Cardiac muscle cell (in vitro differentiated cells and primary cell): ENCODE results near the gene CLIC1. TPM values are rescaled to one million over a fixed set of nuclear protein-coding genes. Genes with fewer than 3 reads are reported as not detected.
"Not testable (repeated sequence)": the region's sequence is repeated elsewhere in the genome, so short reads cannot be mapped to it uniquely, and the experiment has no call there.

Source experiments
- DNase-seq, 2 donors: peaks; one replicate each; pipeline versions ENCODE4 v3.0.0 to v3.0.0-alpha.2; 2010 to 2017; ENCODE audit warnings: low read depth in 1 of 2, low spot score in 1 of 2
- H3K27ac ChIP-seq: fragments of 200-600 bp; sonication (generic); 2 replicates; pipeline ENCODE4 v1.5.1; 2016
- H3K27me3 ChIP-seq: fragments of 200-600 bp; sonication (generic); 2 replicates; pipeline ENCODE4 v1.6.0; 2016; ENCODE audit warnings: control low read depth
- H3K36me3 ChIP-seq: fragments of 200-600 bp; sonication (generic); 2 replicates; pipeline ENCODE4 v1.5.1; 2016; ENCODE audit warnings: control low read depth
- H3K4me1 ChIP-seq: fragments of 200-600 bp; sonication (generic); 2 replicates; pipeline ENCODE4 v1.8.1; 2017; ENCODE audit warnings: low read depth, mild to moderate bottlenecking, mixed run types
- H3K4me3 ChIP-seq: fragments of 200-600 bp; sonication (generic); 2 replicates; pipeline ENCODE4 v1.5.1; 2016; ENCODE audit warnings: mild to moderate bottlenecking
- H3K9me3 ChIP-seq: fragments of 200-600 bp; sonication (generic); 2 replicates; pipeline ENCODE4 v1.5.1; 2017; ENCODE audit warnings: low read depth, mild to moderate bottlenecking, control low read depth
- CTCF ChIP-seq: IDR thresholded peaks from 2 replicates; pipeline ENCODE4 v1.5.1; 2012; ENCODE audit warnings: low read depth, mild to moderate bottlenecking, low read length
- polyA plus RNA-seq: library from polyadenylated mRNA; unstranded; fragments of >200 nt; fragmentation: Nextera tagmentation; extraction: Ambion mirVana; gene quantifications from 2 replicates; pipeline ENCODE4 v1.2.1, GENCODE V29; 2016
- total RNA-seq: library from RNA; depleted of rRNA; stranded (reverse); fragments of >200 nt; gene quantifications from 2 replicates; pipeline ENCODE4 v1.2.3, GENCODE V29; 2016

The CLIC1 gene
- total and polyA plus RNA-seq, 2 experiments from 2014 or later = 226 to 318 TPM

DNA sequence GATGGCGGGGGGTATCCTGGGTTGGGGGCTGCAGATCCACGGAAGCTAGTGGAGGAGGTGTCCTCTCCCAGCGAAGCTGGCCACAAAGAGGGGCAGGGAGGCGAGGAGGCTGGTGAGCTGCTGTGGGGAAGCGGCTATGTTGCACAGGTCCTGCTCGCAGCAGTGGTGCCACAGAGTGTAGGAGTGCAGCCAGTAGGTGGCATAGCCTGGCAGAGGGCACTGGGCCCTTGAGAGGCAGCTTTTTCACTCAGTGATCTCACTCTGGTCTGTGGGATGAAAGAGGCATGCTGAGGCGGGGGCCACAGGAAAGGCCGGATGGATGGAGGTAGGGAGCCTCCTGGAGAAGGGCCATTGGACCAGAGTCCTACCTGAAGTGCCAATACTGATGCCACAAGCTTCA is 24.0 kb downstream of the CLIC1 start:
- no peak for DNase-seq
- peaks cover 11% of the 10 kb centered on the region for H3K4me1 ChIP-seq
- H3K9me3 ChIP-seq = no peaks in the 10 kb centered on the region
- no peak overlapping the region for H3K4me3 ChIP-seq
- no peak for TF ChIP-seq CTCF
- no peaks in the 10 kb centered on the region for H3K27me3 ChIP-seq
- no peak overlapping the region for H3K27ac ChIP-seq
- no peaks in the 10 kb centered on the region for H3K36me3 ChIP-seq

DNA sequence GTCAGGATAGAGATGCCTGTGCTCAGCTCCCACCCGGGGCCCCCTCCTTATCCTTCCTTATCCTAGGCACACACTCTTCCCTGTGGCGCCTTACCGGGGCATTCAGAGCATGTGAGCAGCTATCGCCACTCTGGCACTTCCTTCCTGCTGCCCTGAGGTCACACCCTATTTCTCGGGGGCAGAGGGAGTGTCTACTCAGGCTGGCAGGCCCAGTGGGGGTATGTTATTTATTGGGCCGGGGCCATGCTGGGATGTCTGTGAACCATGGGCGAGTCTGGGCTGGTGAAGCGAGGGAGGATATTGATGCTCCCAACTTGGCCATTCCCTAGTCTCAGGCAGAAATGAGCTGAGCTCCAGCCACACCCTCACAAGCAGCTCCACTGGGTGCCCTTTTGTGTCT is 25.1 kb downstream of the CLIC1 start:
- H3K9me3 ChIP-seq = no peaks in the 10 kb centered on the region
- H3K27ac ChIP-seq = no peak overlapping the region
- no peak for TF ChIP-seq CTCF
- no peaks in the 10 kb centered on the region for H3K36me3 ChIP-seq
- H3K4me3 ChIP-seq = no peak overlapping the region
- H3K27me3 ChIP-seq = no peaks in the 10 kb centered on the region
- H3K4me1 ChIP-seq = peaks cover 11% of the 10 kb centered on the region
- no peak for DNase-seq

DNA sequence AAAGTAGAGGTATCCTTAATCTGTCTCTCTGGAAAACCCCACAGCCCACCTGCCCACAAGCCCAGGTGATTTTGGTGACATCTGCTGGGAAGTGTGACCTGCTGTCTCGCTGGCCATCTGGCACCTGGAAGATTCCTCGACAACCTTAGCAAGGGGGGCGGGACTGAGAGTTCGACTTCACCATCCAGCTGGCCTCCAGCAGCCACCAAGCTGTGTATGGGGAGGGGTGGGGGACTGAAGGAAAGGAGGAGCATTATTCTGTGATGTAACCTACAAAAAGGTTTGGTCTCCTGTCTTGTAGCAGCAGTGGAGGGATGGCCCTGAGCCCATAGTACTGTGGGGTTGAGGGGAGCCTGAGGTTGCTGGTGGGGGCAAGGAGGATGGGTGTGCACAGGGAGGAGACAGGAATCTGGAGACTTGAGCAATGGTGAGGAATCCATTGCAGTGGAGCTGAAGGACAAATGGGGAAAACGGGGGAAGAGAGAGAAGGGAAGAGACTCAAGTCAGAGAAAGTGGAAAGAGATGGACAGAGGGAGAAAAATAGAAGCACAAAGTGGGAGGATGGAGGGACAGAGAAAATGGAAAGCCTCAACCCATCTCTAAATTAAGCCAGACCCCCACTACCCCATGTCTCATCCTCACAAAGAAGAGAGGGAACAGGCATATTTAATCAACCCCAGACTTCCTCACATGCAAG is 25.7 kb downstream of the CLIC1 start:
- Histone ChIP-seq H3K4me3 (no peak overlapping the region), H3K27me3 (no peaks in the 10 kb centered on the region), H3K4me1 (peaks cover 11% of the 10 kb centered on the region), H3K27ac (no peak overlapping the region), H3K9me3 (no peaks in the 10 kb centered on the region), H3K36me3 (no peaks in the 10 kb centered on the region)
- no peak for TF ChIP-seq CTCF
- no peak for DNase-seq

- H3K4me1 ChIP-seq, H3K36me3 ChIP-seq, H3K9me3 ChIP-seq, DNase-seq, H3K27me3 ChIP-seq, H3K4me3 ChIP-seq, H3K27ac ChIP-seq: not testable (repeated sequence)
These were observed 27.2 kb downstream of the CLIC1 start for GRCh38 chr6:31709157-31709556.

DNA sequence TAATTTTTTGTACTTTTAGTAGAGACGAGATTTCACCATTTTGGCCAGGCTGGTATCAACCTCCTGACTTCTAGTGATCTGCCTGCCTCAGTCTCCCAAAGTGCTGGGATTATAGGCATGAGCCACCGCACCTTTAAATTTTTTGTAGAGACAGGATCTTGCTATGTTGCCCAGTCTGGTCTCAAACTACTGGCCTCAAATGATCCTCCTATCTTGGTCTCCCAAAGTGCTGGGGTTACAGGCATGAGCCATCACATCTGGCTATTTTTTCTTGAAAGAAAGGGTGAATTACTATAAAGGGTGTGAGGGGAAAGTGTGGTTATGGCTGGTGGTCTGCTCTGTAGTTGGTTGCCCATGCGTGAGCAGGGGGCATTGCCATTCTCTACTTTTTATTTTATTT is 28.1 kb downstream of the CLIC1 start:
- no peaks in the 10 kb centered on the region for H3K36me3 ChIP-seq
- no peak for DNase-seq
- H3K27ac ChIP-seq = no peak overlapping the region
- H3K27me3 ChIP-seq = no peaks in the 10 kb centered on the region
- TF ChIP-seq CTCF = no peak
- H3K4me1 ChIP-seq = no peaks in the 10 kb centered on the region
- H3K9me3 ChIP-seq = no peaks in the 10 kb centered on the region
- no peak overlapping the region for H3K4me3 ChIP-seq

- H3K4me3 ChIP-seq = no peak overlapping the region
- H3K4me1 ChIP-seq = no peaks in the 10 kb centered on the region
- H3K27ac ChIP-seq = no peak overlapping the region
- no peaks in the 10 kb centered on the region for H3K36me3 ChIP-seq
- H3K9me3 ChIP-seq = no peaks in the 10 kb centered on the region
- TF ChIP-seq CTCF = no peak
- DNase-seq = no peak
- H3K27me3 ChIP-seq = no peaks in the 10 kb centered on the region
These were observed 28.6 kb downstream of the CLIC1 start for GRCh38 chr6:31707701-31708100.
